Stomach (tissue), 9 donors: ENCODE measurements around the gene C6orf15. TPM values are rescaled to one million over a fixed set of nuclear protein-coding genes. Genes with fewer than 3 reads are reported as not detected.
A peak's percentile ranks its signal among the peaks of the same experiment; 100 is the strongest.

Source experiments
- DNase-seq, 2 donors: peaks; one replicate each; pipeline versions ENCODE4 v3.0.0 to v3.0.0-alpha.2; 2013 to 2019
- H3K27ac ChIP-seq, 5 donors: fragments of 200-600 bp in 4 of 5; sonication (generic) in 4 of 5; one replicate each; pipeline ENCODE4 v1.5.1; 2013 to 2019; ENCODE audit warnings: mild to moderate bottlenecking in 1 of 5, moderate library complexity in 1 of 5
- H3K27me3 ChIP-seq, 3 donors: fragments of 200-600 bp; sonication (generic); one replicate each; pipeline ENCODE4 v1.5.1; 2017 to 2019; ENCODE audit warnings: mixed run types in 1 of 3
- H3K36me3 ChIP-seq, 4 donors: fragments of 200-600 bp; sonication (generic); 1 replicate in 3 of 4; 2 replicates in 1 of 4; pipeline ENCODE4 v1.5.1; 2016 to 2019
- H3K4me1 ChIP-seq, 4 donors: fragments of 200-600 bp; sonication (generic); one replicate each; pipeline ENCODE4 v1.5.1; 2016 to 2019
- H3K4me3 ChIP-seq, 4 donors: fragments of 200-600 bp; sonication (generic) in 3 of 4; one replicate each; pipeline ENCODE4 v1.5.1; 2016 to 2019; ENCODE audit warnings: mild to moderate bottlenecking in 1 of 4
- H3K9me3 ChIP-seq, 4 donors: fragments of 200-600 bp; sonication (generic); one replicate each; pipeline ENCODE4 v1.5.1; 2016 to 2019
- EP300 ChIP-seq: sonication (generic); formaldehyde crosslinking; IDR thresholded peaks from one replicate; pipeline ENCODE4 v1.6.1; 2017; ENCODE audit warnings: antibody characterized with exemption
- POLR2A ChIP-seq, 4 donors: fragments of 450-650 bp; IDR thresholded peaks; one replicate each; pipeline ENCODE4 v1.6.1; 2016; ENCODE audit warnings: antibody characterized with exemption in 4 of 4, control low read depth in 2 of 4, mild to moderate bottlenecking in 1 of 4, moderate library complexity in 1 of 4
- POLR2AphosphoS5 ChIP-seq, 3 donors: sonication (generic); formaldehyde crosslinking; IDR thresholded peaks; one replicate each; pipeline ENCODE4 v1.6.1; 2016; ENCODE audit warnings: antibody characterized with exemption in 3 of 3
- WGBS, 5 donors: extraction: QIAGEN DNeasy Blood & Tissue Kit in 3 of 5; methylation state at CpG; one replicate each; pipeline versions ENCODE4 v1.1.5 to v1.1.7; 2013 to 2018; 5-methylcytosine and 5-hydroxymethylcytosine counted together
- intact Hi-C: fragments of 100-400 bp; cut with DNase I; formaldehyde crosslinking; loops from one replicate; pipeline ENCODE4 v1.15.1; 2023; ENCODE audit warnings: low total_unique reads
- polyA plus RNA-seq, 3 donors: library from polyadenylated mRNA; stranded (reverse); fragments of 200-250 nt; gene quantifications; one replicate each; pipeline ENCODE4 v1.2.3, GENCODE V29; 2013
- total RNA-seq, 5 donors: library from RNA; depleted of rRNA; stranded (reverse); fragments of >200 nt; gene quantifications; one replicate each; pipeline versions ENCODE4 v1.1.0 to v1.2.3, GENCODE V29; 2014 to 2016
- TF ChIP-seq, protein P1 (sequence below), 7 experiments: fragments of 450-650 bp in 4 of 7; fragments of 200-600 bp in 3 of 7; sonication (generic) in 3 of 7; IDR thresholded peaks; one replicate each; pipeline ENCODE4 v1.5.1; 2016 to 2019; ENCODE audit warnings: antibody characterized with exemption in 7 of 7, control low read depth in 2 of 7, mild to moderate bottlenecking in 1 of 7
- donor health status: healthy with polysubstance abuse.
- donor health status: Bipolar disorder and iron deficiency.
- donor health status: healthy.

C6orf15 gene
- total and polyA plus RNA-seq, 8 donors, result not detected

DNA sequence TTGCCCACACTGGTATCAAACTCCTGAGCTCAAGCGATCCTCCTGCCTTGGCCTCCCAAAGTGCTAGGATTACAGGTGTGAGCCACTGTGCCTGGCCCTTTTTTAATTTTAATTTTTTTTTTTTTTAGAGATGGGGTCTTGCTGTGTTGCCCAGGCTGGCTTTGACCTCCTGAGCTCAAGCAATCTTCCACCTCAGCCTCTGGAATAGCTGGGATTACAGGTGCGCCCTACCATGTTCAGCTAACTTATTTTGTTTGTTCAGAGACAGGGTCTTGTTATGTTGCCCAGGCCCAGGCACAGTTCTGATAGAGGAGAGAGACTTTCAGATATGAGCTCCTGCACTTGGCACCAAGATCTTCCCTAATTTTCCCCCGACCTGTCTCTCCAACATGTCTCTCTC is 18.4 kb upstream of the C6orf15 start:
- Histone ChIP-seq H3K27me3 (no peaks in the 10 kb centered on the region), H3K4me3 (no peak overlapping the region), H3K27ac (no peak overlapping the region), H3K36me3 (no peaks in the 10 kb centered on the region), H3K9me3 (no peaks in the 10 kb centered on the region), H3K4me1 (peaks cover 4 to 16% (median 15%) of the 10 kb centered on the region in 4 donors)
- no peak for DNase-seq
- intact Hi-C loops, result no loop called here
- WGBS, 5 donors, result 90 to 99% (median 94%) methylated on average over 3 of the region's 3 CpGs
- TF ChIP-seq EP300, result no peak
- TF ChIP-seq POLR2AphosphoS5 (IDR thresholded peaks at IDR 0.05), result no peak
- no peak for TF ChIP-seq POLR2A (IDR thresholded peaks at IDR 0.05)
- TF ChIP-seq, protein P1, sequence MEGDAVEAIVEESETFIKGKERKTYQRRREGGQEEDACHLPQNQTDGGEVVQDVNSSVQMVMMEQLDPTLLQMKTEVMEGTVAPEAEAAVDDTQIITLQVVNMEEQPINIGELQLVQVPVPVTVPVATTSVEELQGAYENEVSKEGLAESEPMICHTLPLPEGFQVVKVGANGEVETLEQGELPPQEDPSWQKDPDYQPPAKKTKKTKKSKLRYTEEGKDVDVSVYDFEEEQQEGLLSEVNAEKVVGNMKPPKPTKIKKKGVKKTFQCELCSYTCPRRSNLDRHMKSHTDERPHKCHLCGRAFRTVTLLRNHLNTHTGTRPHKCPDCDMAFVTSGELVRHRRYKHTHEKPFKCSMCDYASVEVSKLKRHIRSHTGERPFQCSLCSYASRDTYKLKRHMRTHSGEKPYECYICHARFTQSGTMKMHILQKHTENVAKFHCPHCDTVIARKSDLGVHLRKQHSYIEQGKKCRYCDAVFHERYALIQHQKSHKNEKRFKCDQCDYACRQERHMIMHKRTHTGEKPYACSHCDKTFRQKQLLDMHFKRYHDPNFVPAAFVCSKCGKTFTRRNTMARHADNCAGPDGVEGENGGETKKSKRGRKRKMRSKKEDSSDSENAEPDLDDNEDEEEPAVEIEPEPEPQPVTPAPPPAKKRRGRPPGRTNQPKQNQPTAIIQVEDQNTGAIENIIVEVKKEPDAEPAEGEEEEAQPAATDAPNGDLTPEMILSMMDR (IDR thresholded peaks at IDR 0.05), result no peak

DNA sequence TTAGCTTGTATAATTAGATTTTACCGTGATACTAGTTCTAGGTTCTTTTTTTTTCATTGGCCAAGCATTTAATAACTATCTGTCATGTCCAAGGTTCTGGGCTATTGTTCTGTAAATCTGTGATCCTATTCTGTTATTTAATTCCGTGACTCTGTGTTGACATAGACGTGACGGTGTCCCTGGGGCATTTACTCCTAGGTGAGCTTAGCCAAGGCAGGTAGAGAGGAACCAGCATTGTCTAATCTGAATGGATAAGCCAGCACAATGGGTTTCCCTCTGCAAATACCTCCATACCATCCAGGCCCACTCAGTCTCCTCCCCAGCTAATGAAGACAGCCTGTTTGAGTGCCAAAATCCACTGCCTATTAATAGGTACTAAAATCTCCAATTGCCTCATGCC is 16.8 kb upstream of the C6orf15 start:
- WGBS, 5 donors, result 37 to 54% (median 48%) methylated on average over 4 of the region's 4 CpGs
- no peaks in the 10 kb centered on the region for H3K9me3 ChIP-seq
- H3K4me3 ChIP-seq, result no peak overlapping the region
- H3K36me3 ChIP-seq, result no peaks in the 10 kb centered on the region
- no peaks in the 10 kb centered on the region for H3K27me3 ChIP-seq
- H3K27ac ChIP-seq, result no peak overlapping the region
- no peak for TF ChIP-seq EP300
- TF ChIP-seq POLR2A (IDR thresholded peaks at IDR 0.05), result no peak
- TF ChIP-seq, protein P1 (IDR thresholded peaks at IDR 0.05), result no peak
- no peak for TF ChIP-seq POLR2AphosphoS5 (IDR thresholded peaks at IDR 0.05)
- peaks cover 12 to 25% (median 20%) of the 10 kb centered on the region in 4 donors for H3K4me1 ChIP-seq
- intact Hi-C loops, result no loop called here
- no peak for DNase-seq

DNA sequence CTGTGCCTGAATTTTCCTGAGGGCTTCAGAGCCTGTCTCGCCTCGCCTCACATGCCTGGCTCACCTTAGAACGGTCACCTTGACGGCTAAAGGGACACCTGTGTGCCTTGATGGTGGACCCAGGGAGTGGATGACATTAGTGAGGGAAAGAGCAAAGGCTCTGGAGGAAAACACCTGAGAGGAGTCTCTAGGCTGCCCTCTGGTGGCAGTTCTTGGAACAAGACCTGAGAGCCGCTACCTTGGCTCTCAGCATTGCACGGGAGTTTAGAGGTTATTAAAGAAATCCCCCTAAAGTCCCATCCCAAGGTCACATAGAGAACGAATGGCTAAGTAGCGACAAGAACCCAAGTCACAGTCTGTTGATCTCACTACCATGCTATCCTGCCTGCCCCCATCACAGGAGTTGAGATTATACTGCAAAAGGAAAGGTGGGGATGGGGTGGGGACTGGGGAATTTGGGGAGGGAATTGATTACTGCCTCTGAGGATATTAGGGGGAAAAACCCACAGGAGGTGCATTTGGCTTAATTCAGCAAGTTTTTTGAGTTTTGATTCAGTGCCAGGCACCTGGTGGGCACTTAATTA is 15.8 kb upstream of the C6orf15 start:
- Histone ChIP-seq H3K36me3 (no peaks in the 10 kb centered on the region), H3K27ac (no peak overlapping the region), H3K4me1 (peaks cover 14 to 29% (median 22%) of the 10 kb centered on the region in 4 donors), H3K9me3 (no peaks in the 10 kb centered on the region), H3K4me3 (no peak overlapping the region), H3K27me3 (no peaks in the 10 kb centered on the region)
- 4 to 6% (median 5%) methylated on average over 8 of the region's 8 CpGs for WGBS, 5 donors
- no peak for TF ChIP-seq EP300
- peak in 1 of 3 donors; percentile 13 for TF ChIP-seq POLR2AphosphoS5 (IDR thresholded peaks at IDR 0.05)
- TF ChIP-seq POLR2A (IDR thresholded peaks at IDR 0.05), result no peak
- TF ChIP-seq, protein P1 (IDR thresholded peaks at IDR 0.05), result peak in 5 of 7 experiments; percentile 41 to 86 (median 76)
- peak; percentile 84 to 85 for DNase-seq
- intact Hi-C loops, result no loop called here

GRCh38 chr6:31126396-31127175 is 14.2 kb upstream of the C6orf15 start:
- WGBS, 5 donors, result 33 to 49% (median 45%) methylated on average over 16 of the region's 16 CpGs
- intact Hi-C loops, result no loop called here
- DNase-seq, result peak; percentile 56 to 68
- no peaks in the 10 kb centered on the region for H3K27me3 ChIP-seq
- H3K36me3 ChIP-seq, result no peaks in the 10 kb centered on the region
- H3K4me1 ChIP-seq, result peaks cover 25 to 41% (median 34%) of the 10 kb centered on the region in 4 donors
- H3K9me3 ChIP-seq, result no peaks in the 10 kb centered on the region
- H3K4me3 ChIP-seq, result no peak overlapping the region
- TF ChIP-seq EP300 (no peak), POLR2AphosphoS5 (IDR thresholded peaks at IDR 0.05) (peak in 2 of 3 donors; percentile 56 to 60), POLR2A (IDR thresholded peaks at IDR 0.05) (no peak)
- TF ChIP-seq, protein P1 (IDR thresholded peaks at IDR 0.05), result no peak
- peak overlapping the region; percentile 22 to 74 (median 57) for H3K27ac ChIP-seq
